OCI-LY3 (cell line): Measurements from ENCODE around the gene NLGN1.

Source experiments
- H2AFZ ChIP-seq: fragments of 200-600, 300-600 bp; shearing (Covaris generic); 2 replicates; pipeline ENCODE4 v1.6.0; 2014; ENCODE audit warnings: antibody characterized with exemption, low read depth, low read length
- H3K27ac ChIP-seq: fragments of 200-600, 300-600 bp; sonication (generic); 2 replicates; pipeline ENCODE4 v1.5.1; 2014; ENCODE audit warnings: mild to moderate bottlenecking, low read length, moderate library complexity, mixed read lengths
- H3K27me3 ChIP-seq: fragments of 200-600, 300-600 bp; sonication (generic); 2 replicates; pipeline ENCODE4 v1.6.1; 2014; ENCODE audit warnings: low read depth, low read length, mixed read lengths
- H3K36me3 ChIP-seq: fragments of 200-600, 300-600 bp; sonication (generic); replicated peaks from 2 replicates; pipeline ENCODE3; 2014; ENCODE audit warnings: low read depth, low read length, mixed read lengths
- H3K4me1 ChIP-seq: fragments of 300-600, 200-600 bp; sonication (generic); 2 replicates; pipeline ENCODE4 v1.6.1; 2014; ENCODE audit warnings: low read length, mixed read lengths
- H3K4me2 ChIP-seq: fragments of 200-600, 300-600 bp; sonication (generic); 2 replicates; pipeline ENCODE4 v1.6.1; 2014; ENCODE audit warnings: low read length, mixed read lengths
- H3K4me3 ChIP-seq: fragments of 300-600, 200-600 bp; sonication (generic); 2 replicates; pipeline ENCODE4 v1.5.1; 2014; ENCODE audit warnings: antibody characterized with exemption, mild to moderate bottlenecking, low read length, moderate library complexity
- H3K79me2 ChIP-seq: fragments of 300-600, 200-600 bp; shearing (Covaris generic); 2 replicates; pipeline ENCODE4 v1.6.1; 2014; ENCODE audit warnings: mild to moderate bottlenecking, low read length, mixed read lengths
- H3K9ac ChIP-seq: fragments of 300-600, 200-600 bp; shearing (Covaris generic); 2 replicates; pipeline ENCODE4 v1.6.0; 2014; ENCODE audit warnings: mild to moderate bottlenecking, low read length, moderate library complexity
- H3K9me3 ChIP-seq: fragments of 200-600, 300-600 bp; shearing (Covaris generic); 2 replicates; pipeline ENCODE4 v1.6.1; 2014; ENCODE audit warnings: low read length, mixed read lengths; ENCODE audit not compliant: insufficient read depth
- H4K20me1 ChIP-seq: fragments of 200-600, 300-600 bp; sonication (generic); 2 replicates; pipeline ENCODE4 v1.6.1; 2016; ENCODE audit warnings: low read length, mixed read lengths; ENCODE audit not compliant: insufficient read depth
- CTCF ChIP-seq: fragments of 200-600, 300-600 bp; sonication (generic); IDR thresholded peaks from 2 replicates; pipeline ENCODE4 v1.5.1; 2014; ENCODE audit warnings: antibody characterized with exemption, low read length, low read depth
- EZH2phosphoT487 ChIP-seq: fragments of 200-600 bp; shearing (Covaris generic); IDR thresholded peaks from 2 replicates; pipeline ENCODE4 v1.6.1; 2018; ENCODE audit warnings: antibody characterized with exemption, mixed run types, low read depth

NLGN1 gene

GRCh38 chr3:173653781-173654180 is 256.2 kb downstream of the NLGN1 start:
- Histone ChIP-seq H3K27ac (no peak overlapping the region), H3K4me3 (no peak overlapping the region), H3K9me3 (no peaks in the 10 kb centered on the region), H3K79me2 (no peaks in the 10 kb centered on the region), H4K20me1 (no peaks in the 10 kb centered on the region), H3K36me3 (no peaks in the 10 kb centered on the region), H3K4me2 (no peak overlapping the region), H3K4me1 (no peaks in the 10 kb centered on the region), H3K9ac (no peak overlapping the region), H2AFZ (no peak overlapping the region), H3K27me3 (no peaks in the 10 kb centered on the region)
- TF ChIP-seq EZH2phosphoT487 (no peak), CTCF (no peak)

- H3K4me2 ChIP-seq, result no peak overlapping the region
- no peak overlapping the region for H3K9ac ChIP-seq
- no peaks in the 10 kb centered on the region for H3K36me3 ChIP-seq
- H2AFZ ChIP-seq, result no peak overlapping the region
- no peaks in the 10 kb centered on the region for H4K20me1 ChIP-seq
- no peaks in the 10 kb centered on the region for H3K9me3 ChIP-seq
- H3K4me1 ChIP-seq, result no peaks in the 10 kb centered on the region
- no peaks in the 10 kb centered on the region for H3K79me2 ChIP-seq
- H3K27me3 ChIP-seq, result no peaks in the 10 kb centered on the region
- no peak for TF ChIP-seq EZH2phosphoT487
- TF ChIP-seq CTCF, result no peak
- no peak overlapping the region for H3K27ac ChIP-seq
- no peak overlapping the region for H3K4me3 ChIP-seq
Measured at GRCh38 chr3:173659972-173660371, 262.4 kb downstream of the NLGN1 start.

GRCh38 chr3:173660645-173661299 is 263.2 kb downstream of the NLGN1 start:
- Histone ChIP-seq H3K27me3 (no peaks in the 10 kb centered on the region), H4K20me1 (no peaks in the 10 kb centered on the region), H2AFZ (no peak overlapping the region), H3K4me2 (no peak overlapping the region), H3K27ac (no peak overlapping the region), H3K4me1 (no peaks in the 10 kb centered on the region), H3K9me3 (no peaks in the 10 kb centered on the region), H3K4me3 (no peak overlapping the region), H3K36me3 (no peaks in the 10 kb centered on the region), H3K9ac (no peak overlapping the region), H3K79me2 (no peaks in the 10 kb centered on the region)
- TF ChIP-seq CTCF, result no peak
- TF ChIP-seq EZH2phosphoT487, result no peak

- Histone ChIP-seq H3K27ac (no peak overlapping the region), H3K4me3 (no peak overlapping the region), H4K20me1 (no peaks in the 10 kb centered on the region), H3K79me2 (no peaks in the 10 kb centered on the region), H3K9ac (no peak overlapping the region), H2AFZ (no peak overlapping the region), H3K4me1 (no peaks in the 10 kb centered on the region), H3K27me3 (no peaks in the 10 kb centered on the region), H3K36me3 (no peaks in the 10 kb centered on the region), H3K4me2 (no peak overlapping the region), H3K9me3 (no peaks in the 10 kb centered on the region)
- TF ChIP-seq CTCF, result no peak
- TF ChIP-seq EZH2phosphoT487, result no peak
Measured at GRCh38 chr3:173663696-173664111, 266.2 kb downstream of the NLGN1 start.
